Panc1 (cell line): ENCODE results near the gene CDK5RAP1. TPM values are rescaled to one million over a fixed set of nuclear protein-coding genes. Genes with fewer than 3 reads are reported as not detected.

Source experiments
- ATAC-seq: fragments of 200-7000 bp; cut with Tn5 transposase; 2 replicates; pipeline ENCODE4 v1.9.1; 2020; ENCODE audit warnings: mild to moderate bottlenecking, moderate library complexity
- BruUV-seq: library from RNA; stranded (reverse); fragments of 400-500 nt; replicated peaks from 2 replicates; lab custom pipeline; 2021; lab: Mats Ljungman, UMichigan
- CTCF ChIA-PET: fragments of 300-600 bp; sonication (Branson Sonifier 250); formaldehyde crosslinking; loops from one replicate; lab custom pipeline; 2022; ENCODE audit warnings: antibody characterized with exemption; lab: Charles Lee
- POLR2A ChIA-PET: fragments of 300-600 bp; sonication (Branson Sonifier 250); formaldehyde crosslinking; loops from one replicate; lab custom pipeline; 2022; ENCODE audit warnings: antibody characterized with exemption; lab: Charles Lee
- DNase-seq: peaks from one replicate; pipeline ENCODE4 v3.0.0-alpha.2; 2010; ENCODE audit warnings: low read depth, low spot score
- H3K27ac ChIP-seq: 2 replicates; pipeline ENCODE4 v1.5.1; 2011; ENCODE audit warnings: mild to moderate bottlenecking, low read length, inconsistent platforms
- H3K27me3 ChIP-seq: fragments of 200-500 bp; sonication (Bioruptor generic); 2 replicates; pipeline ENCODE4 v1.6.0; 2014; ENCODE audit warnings: low read length, inconsistent platforms; ENCODE audit not compliant: control insufficient read depth, insufficient read depth
- H3K36me3 ChIP-seq: fragments of 200-500 bp; sonication (Bioruptor generic); 2 replicates; pipeline ENCODE4 v1.5.1; 2014; ENCODE audit warnings: inconsistent platforms, mild to moderate bottlenecking, low read length, moderate library complexity; ENCODE audit not compliant: control insufficient read depth, insufficient read depth
- H3K4me1 ChIP-seq: 2 replicates; pipeline ENCODE4 v1.5.1; 2011; ENCODE audit warnings: inconsistent platforms, mild to moderate bottlenecking, low read length, moderate library complexity; ENCODE audit not compliant: control insufficient read depth, insufficient read depth
- H3K4me3 ChIP-seq, 2 experiments: 2 replicates each; pipeline ENCODE4 v1.5.1; 2011 to 2012; ENCODE audit warnings: low read depth in 2 of 2, low read length in 2 of 2, mild to moderate bottlenecking in 2 of 2, inconsistent platforms in 1 of 2, moderate library complexity in 1 of 2
- H3K9me3 ChIP-seq: fragments of 200-500 bp; sonication (Bioruptor generic); 2 replicates; pipeline ENCODE4 v1.5.1; 2014; ENCODE audit warnings: low read depth, mild to moderate bottlenecking, inconsistent platforms, low read length, moderate library complexity; ENCODE audit not compliant: control insufficient read depth, insufficient read depth
- CTCF ChIP-seq: fragments of 450-650 bp; IDR thresholded peaks from 2 replicates; pipeline ENCODE4 v1.5.1; 2017; ENCODE audit warnings: mild to moderate bottlenecking
- POLR2AphosphoS5 ChIP-seq: IDR thresholded peaks from 2 replicates; pipeline ENCODE4 v1.6.1; 2012; ENCODE audit warnings: mild to moderate bottlenecking, low read depth, low read length, moderate library complexity
- REST ChIP-seq, 2 experiments: IDR thresholded peaks; 2 replicates each; pipeline ENCODE4 v1.6.1; 2011 to 2012; ENCODE audit warnings: low read depth in 2 of 2, control low read depth in 1 of 2, low read length in 1 of 2, mild to moderate bottlenecking in 1 of 2, moderate library complexity in 1 of 2; ENCODE audit not compliant: insufficient read depth in 1 of 2
- SIN3A ChIP-seq: IDR thresholded peaks from 2 replicates; pipeline ENCODE4 v1.6.1; 2012; ENCODE audit warnings: low read depth, mild to moderate bottlenecking, low read length, moderate library complexity, borderline replicate concordance; ENCODE audit not compliant: insufficient read depth
- TCF7L2 ChIP-seq: IDR thresholded peaks from 2 replicates; pipeline ENCODE4 v1.6.1; 2011; ENCODE audit warnings: mild to moderate bottlenecking, low read depth, low read length, inconsistent platforms
- in situ Hi-C: cut with HindIII; loops from 2 replicates; pipeline ENCODE4 v1.10.0; 2016; ENCODE audit warnings: low sequenced_read_pairs, low pct_unique_long_range_greater_than_20kb
- intact Hi-C: fragments of 100-400 bp; cut with micrococcal nuclease; formaldehyde crosslinking; loops from one replicate; pipeline ENCODE4 v1.10.0; 2022; ENCODE audit not compliant: unreplicated experiment
- total RNA-seq: library from RNA; stranded (reverse); gene quantifications from one replicate; pipeline ENCODE4 v1.2.1, GENCODE V29; 2021; ENCODE audit not compliant: unreplicated experiment

The CDK5RAP1 gene
- total RNA-seq, 1 experiment from 2014 or later = 34.8 TPM

- no peak for DNase-seq
- ChIA-PET POLR2A (no interaction called here), CTCF (no interaction called here)
- Histone ChIP-seq H3K36me3 (no peaks in the 10 kb centered on the region), H3K4me3 (no peak overlapping the region), H3K27ac (no peak overlapping the region), H3K4me1 (no peaks in the 10 kb centered on the region), H3K9me3 (no peaks in the 10 kb centered on the region), H3K27me3 (peaks cover under 1% of the 10 kb centered on the region)
- BruUV-seq = no TSS peak
- ATAC-seq = no peak
- in situ Hi-C loops = no loop called here
- intact Hi-C loops = no loop called here
- TF ChIP-seq TCF7L2 (no peak), REST (IDR thresholded peaks at IDR 0.05; ENCODE audit: insufficient read depth in 1 of 2, low read depth in 2 of 2, low read length in 1 of 2) (no peak), CTCF (no peak), POLR2AphosphoS5 (no peak), SIN3A (no peak)
Observed at GRCh38 chr20:33334111-33334510, 67.2 kb downstream of the CDK5RAP1 start.

- in situ Hi-C loops = no loop called here
- Histone ChIP-seq H3K27ac (no peak overlapping the region), H3K27me3 (peaks cover 3% of the 10 kb centered on the region), H3K36me3 (no peaks in the 10 kb centered on the region), H3K4me1 (no peaks in the 10 kb centered on the region), H3K4me3 (no peak overlapping the region), H3K9me3 (no peaks in the 10 kb centered on the region)
- CTCF ChIA-PET = interaction anchor here (0.6 kb wide), 1 partner anchor 372 kb away, joined by 7 read pairs; no protein-coding TSS in a partner anchor
- TF ChIP-seq CTCF (no peak), TCF7L2 (no peak), POLR2AphosphoS5 (no peak), REST (IDR thresholded peaks at IDR 0.05; ENCODE audit: insufficient read depth in 1 of 2, low read depth in 2 of 2, low read length in 1 of 2) (no peak), SIN3A (no peak)
- intact Hi-C loops = no loop called here
- no peak for ATAC-seq
- no peak for DNase-seq
- no TSS peak for BruUV-seq
- POLR2A ChIA-PET = no interaction called here
Observed at GRCh38 chr20:33333616-33334015, 67.7 kb downstream of the CDK5RAP1 start.
